NCI-H128 (cell line): ENCODE results near the gene WRAP73.

ENCODE experiments used
- DNase-seq: peaks from one replicate; lab custom pipeline; 2025; ENCODE audit not compliant: unreplicated experiment; lab: John Stamatoyannopoulos, UW

The WRAP73 gene, protein sequence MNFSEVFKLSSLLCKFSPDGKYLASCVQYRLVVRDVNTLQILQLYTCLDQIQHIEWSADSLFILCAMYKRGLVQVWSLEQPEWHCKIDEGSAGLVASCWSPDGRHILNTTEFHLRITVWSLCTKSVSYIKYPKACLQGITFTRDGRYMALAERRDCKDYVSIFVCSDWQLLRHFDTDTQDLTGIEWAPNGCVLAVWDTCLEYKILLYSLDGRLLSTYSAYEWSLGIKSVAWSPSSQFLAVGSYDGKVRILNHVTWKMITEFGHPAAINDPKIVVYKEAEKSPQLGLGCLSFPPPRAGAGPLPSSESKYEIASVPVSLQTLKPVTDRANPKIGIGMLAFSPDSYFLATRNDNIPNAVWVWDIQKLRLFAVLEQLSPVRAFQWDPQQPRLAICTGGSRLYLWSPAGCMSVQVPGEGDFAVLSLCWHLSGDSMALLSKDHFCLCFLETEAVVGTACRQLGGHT

DNA sequence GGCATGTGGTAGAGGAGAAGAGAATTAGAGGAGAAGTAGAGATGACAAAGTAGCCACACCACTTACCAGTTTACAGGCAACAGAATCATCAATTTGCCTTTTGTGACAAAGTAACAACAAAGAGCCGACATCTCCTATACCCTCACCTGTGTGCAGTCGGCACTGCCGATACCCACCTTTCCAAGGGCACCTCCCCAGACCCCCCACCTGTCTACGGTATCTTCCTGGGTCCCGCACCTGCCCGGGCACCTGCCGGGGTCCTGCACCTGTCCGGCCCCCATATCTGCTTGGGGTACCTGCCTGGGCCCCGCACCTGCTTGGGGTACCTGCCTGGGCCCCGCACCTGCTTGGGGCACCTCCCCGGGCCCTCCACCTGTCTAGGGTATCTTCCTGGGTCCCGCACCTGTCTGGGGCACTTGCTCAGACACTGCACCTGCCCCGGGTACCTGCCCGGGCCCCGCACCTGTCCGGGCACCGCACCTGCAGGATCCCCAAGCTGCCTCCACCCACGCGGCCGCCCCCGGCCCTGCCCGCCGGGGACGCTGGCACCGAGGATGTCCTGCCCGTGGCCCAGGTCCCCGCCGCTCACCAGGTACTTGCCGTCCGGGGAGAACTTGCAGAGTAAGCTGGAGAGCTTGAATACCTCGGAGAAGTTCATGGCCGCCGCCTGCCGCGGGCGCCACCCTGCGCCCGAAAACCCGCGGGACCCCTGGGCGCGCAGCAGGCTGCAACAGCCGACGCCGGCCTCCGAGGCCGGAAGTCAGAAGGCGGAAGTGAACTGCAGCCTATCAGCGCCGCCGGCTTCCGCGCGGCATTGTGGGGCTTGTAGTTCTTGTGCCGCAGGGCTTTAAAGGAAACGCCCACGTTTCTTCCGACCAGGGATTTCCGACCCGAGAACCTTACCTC lies at the start of gene WRAP73:
Gene WRAP73 (minus strand): TSS at position 762 of the 906 bp plus-strand sequence. CDS start 104 bp downstream, at position 658.
- peak; percentile 77 for DNase-seq

DNA sequence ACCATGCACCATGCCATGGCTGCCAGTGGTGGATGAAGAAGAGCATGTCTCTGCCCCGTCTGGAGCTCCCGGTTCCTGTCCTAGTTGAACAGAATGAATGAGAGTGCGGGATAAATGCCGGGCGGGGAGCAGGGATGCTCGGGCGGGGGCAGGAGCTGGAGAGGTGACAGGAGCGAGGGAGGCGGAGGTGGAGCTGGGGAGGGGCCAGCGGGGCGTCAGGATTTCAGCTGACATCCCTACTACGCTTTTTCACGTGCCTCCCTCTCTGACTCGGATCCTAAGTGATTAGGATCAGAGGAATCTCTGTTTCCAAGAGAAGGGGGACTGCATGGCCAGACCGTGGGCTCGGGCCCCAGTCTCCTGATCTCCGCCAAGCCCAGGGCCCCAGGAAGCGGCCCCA lies 49.7 kb upstream of the WRAP73 start:
- DNase-seq = no peak

DNA sequence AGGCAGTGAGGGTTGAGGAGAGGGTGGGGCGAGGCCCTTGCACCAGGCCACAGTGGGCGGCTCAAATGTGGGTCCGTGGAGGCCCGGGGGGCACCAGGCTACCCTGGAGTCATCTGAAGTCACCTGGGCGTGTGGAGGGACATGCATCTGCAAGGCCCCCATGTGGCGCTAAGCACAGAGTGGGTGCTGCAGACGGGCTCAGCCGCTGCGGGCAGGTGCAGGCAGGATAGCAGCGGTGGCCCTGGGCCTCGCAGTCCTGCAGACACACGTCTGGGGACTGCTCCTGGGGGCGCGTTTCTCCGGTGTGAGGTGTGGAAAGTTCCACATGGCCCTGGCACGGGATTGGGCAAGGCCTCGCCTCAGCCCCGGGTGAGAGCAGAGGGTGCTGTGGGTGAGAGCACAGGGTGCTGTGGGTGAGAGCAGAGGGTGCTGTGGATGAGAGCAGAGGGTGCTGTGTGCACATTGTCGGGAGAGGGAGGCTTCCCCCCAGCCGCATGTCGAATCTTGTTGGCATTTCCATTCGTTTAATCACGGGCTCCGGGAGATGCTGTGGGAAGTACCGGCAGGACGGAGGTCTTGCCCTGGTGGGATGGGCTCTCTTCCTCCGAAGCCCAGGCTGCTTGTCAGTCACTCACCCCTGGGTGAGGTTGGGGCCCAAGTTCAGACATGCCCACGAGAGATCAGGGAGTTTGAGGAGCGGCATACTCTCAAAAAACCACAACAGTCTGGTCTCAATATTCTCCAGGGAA lies 48.9 kb upstream of the WRAP73 start:
- DNase-seq = no peak

DNA sequence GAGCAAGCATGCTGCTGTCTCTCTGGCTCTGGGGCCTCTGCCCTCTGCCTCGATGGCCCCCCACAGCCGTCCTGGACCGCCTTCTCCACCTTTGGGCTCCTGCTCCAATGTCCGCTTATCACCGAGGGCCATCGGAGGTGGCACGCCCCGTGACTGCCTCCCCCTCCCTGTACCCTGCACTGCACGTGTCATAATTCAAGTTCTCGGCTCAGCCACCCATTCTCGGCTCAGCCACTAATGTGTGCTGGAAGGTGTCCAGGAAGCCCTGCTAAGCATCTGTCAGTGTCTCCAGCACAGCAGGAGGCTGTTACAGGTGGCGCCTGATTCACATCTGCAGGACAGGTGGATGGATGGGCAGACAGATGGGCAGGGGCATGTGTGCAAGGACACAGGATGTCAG lies 47.9 kb upstream of the WRAP73 start:
- peak; percentile 92 for DNase-seq

DNA sequence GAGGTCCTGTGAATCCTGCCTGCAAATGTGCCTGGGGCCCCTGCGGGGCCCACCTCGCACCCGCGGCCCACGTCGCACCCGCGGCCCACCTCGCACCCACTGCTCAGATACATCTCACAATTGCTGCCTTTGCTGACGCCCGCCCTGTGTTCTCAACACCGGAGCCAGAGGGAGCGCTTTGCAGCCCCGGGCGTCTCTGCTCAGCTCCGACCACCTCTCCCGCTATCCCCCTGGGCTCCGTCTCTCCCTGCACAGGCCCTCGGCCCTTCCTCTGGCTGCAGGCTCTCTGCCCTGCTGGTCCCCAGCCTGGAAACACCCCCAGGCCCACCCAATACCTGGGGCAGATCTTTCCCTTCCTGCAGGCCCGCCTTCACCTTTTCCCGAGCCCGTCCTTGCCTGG lies 47.2 kb upstream of the WRAP73 start:
- no peak for DNase-seq

DNA sequence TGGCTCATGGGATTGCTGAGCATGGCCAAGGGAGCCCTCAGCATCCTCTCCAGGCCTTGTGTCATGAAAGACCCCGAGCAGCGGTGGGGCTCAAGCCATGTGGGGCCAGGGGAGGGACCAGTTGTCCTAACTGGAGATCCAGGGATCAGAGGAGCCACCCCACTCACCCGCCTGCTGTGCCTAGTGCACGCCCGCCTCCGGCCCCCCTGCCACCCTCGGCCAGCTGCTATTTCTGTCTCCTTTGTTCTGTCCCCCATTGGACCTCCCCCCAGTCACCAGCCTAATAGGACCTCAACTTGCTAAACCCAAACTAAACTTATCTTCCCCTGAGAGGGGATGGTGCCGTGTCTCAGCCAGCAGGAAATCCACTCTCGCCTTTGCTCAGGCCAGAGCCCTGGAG lies 46.8 kb upstream of the WRAP73 start:
- DNase-seq = no peak

DNA sequence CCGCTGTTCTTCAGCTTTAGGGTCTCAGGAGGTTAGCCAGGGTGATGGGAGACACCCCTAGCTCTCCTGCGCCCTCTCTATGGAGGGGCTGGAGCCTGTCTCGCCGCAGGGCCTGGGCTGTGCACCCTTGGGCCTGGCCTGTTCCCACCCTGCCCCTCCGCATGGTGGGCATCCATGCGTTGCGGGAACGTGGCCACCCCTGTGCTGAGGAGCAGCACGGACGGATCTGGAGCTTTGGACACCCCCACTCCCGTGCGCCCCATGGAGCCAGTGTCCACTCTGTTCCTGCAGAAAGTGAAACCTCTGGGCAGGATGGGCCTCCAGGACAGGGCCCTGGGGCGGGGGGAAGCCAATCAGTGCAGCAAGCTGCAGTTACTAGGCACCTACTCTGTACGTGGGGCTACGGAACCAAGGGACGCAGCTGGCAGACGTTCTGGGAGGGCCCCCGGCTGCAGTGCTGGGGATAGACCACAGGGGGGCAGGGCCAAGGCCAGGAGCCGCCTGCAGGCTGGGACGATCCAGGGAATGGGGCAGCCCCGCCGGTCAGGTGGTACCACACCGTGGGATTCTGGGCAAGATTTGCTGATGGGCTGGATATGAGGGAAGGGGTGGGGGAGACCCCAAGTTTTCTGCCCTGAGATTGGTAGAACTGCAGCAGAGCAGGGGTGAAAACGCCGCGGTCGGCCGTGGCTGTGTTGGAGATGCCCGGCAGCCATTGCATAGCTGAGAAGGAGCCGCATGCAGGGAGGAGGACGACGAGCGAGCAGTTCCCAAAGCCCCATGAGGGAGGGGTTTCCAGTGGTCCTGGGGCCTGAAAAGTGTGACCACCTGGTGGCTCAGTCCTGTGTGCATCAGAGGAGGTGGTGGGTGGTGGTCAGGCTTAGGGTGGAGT lies 45.7 kb upstream of the WRAP73 start:
- no peak for DNase-seq

DNA sequence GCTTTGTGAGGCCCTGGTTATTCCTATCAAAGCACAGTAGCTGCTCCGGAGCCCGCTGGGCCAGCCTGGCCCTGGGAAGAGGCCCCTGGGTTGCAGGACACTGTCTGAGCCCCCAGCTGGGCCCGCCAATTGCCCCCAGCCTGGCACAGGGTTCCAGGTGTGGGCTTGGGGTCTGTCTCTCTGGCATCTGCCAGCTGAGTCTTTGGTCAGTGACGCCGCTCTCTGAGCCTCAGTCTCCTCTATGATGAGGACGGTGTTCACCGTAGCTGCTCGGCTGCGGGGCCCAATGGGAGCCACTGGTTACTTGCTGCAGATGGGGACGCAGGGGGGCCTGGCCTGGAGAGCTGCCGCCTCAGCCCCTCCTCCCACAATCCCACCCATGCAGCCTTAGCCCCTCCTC lies 43.4 kb upstream of the WRAP73 start:
- DNase-seq = no peak

DNA sequence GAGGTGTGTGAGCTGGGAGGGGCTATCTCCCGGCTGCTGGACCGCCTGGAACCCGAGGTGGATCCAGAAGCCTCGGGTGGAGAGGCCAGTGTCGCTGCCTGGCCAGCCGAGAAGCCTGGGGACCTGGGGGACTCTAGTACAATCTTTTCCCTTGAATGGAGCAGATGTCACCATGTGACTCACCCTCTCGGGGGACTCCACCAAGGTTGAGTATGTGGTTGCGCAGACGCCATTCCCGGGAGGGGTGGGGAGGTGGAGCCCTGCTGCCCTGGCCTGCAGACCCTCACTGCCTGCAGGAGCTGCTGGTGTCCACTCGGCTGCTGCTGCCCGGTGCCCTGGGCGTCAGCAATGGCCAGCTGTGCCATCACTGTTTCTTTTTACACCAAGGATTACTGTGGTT lies 42.7 kb upstream of the WRAP73 start:
- DNase-seq = no peak

DNA sequence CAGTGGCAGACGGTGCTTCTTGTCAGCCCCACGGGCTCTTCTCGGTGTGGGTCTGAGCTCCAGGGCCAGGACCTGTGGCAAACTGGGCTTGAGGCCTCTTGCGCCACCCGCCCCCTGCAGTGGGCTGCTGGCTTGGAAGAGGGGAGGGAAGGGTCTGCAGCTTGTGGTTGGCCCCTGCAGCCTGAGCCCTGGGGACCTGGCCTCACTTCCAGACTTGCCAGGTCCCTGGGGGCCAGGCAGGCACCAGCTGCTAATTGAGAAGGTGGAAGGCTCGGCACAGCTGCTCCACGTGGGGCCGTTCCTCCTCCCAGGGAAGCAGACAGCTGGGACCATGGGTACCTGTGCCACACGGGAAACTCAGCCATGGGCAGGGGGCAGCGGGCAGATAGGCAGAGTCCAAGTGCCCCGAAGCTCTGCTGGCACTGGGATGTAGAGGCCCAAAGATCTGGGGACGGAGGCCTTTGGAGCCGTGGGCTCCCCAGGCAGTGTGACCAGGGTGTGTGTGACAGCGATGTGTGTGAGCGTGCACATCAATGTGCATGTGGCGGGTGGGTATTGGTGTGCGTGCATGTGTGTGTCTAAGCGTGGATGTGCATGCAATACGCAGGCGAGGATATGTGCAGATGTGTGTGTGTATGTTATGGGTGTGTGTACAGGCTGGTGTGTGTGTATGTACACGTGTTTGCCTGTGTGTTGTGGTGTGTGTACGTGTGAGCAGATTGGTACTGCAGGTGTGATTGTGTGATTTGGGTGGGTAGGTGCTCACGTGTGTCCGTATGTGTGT lies 41.7 kb upstream of the WRAP73 start:
- no peak for DNase-seq

DNA sequence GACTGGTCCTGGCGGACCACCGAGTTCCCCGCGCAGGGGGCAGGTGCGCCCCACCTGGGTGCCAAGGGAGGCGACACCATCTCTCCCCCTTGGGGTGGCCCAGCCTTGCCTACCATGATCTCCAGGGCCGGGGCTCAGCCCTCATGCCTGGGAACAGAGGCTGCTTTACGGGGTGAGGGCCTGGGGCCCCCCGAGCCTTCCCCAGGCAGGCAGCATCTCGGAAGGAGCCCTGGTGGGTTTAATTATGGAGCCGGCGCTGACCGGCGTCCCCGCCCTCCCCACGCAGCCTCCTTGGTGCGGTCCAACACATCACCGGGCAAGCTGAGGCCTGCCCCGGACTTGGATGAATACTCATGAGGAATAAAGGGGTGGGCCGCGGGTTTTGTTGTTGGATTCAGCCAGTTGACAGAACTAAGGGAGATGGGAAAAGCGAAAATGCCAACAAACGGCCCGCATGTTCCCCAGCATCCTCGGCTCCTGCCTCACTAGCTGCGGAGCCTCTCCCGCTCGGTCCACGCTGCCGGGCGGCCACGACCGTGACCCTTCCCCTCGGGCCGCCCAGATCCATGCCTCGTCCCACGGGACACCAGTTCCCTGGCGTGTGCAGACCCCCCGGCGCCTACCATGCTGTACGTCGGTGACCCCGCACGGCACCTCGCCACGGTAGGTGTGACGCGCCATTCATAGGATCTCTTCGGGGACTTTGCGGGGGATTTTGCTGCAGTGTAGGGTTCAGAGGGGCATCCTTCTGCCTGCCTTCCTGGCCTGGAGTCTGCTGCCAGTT lies 40.6 kb upstream of the WRAP73 start:
- no peak for DNase-seq

DNA sequence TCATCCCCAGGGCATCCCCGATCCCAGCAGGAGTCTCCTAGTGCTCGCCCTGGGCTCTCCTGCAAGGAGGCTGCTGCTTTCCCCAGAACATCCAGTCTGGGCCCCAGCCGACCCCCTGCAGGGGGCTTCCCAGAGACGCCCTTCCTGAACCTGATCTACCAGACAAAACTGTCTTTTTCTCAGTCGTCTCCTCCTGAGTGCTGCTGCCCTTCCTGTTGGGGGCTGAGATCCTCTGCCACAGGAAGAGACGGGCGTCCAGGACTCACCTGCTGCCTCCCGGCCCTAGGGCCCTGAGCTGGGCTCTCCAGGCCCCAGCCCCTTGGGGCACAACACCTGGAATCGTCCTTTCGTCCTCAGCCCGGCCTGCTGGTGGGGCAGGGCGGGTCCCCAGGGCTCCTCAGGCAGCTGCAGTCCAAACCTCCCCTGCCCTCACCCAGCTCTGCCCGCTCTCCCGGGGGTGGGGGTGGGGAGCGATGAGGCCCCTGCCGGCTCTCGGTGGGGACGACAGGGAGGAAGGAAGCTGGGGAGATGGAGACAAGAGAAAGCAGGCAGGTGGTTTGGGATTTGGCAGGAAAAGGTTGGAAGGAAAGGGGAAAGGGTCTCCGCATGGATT lies 39.3 kb upstream of the WRAP73 start:
- no peak for DNase-seq

DNA sequence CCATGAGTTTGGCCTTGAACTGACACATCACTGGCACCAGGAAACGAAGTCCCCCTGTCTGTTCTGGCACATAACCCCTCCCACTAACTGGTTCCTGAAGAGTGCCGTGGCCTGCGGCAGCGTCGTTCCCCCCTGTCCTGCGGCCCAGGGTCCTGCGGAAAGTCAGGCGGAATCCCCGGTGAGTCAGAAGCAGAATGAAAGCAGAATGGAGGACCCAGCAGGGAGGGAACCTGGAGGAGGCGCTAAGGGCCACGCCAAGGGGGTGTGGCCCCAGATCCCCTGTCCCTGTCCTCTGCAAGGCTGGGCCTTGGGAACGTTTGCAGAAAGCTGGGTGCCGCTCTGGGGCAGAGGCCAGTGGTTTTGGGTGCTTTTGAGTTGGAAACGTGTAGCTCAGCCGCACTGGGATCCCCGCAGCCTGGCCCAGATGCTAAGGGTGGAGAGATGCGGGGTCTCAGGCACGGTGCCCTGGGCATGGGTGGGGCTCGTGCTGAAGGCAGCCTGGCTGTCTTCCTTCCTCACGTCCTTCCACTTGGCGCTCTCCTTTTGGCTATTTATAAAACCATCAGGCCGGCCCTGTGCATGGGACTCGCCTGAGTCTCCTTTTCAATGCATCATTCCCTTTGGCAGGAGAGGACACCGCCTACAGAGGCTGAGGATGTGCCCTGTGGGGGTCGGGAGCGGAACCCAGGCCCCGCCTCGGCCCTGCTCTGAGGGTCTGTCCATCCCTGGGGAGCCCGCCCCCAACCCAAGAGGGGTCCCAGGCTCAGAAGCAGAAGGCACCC lies 38.6 kb upstream of the WRAP73 start:
- no peak for DNase-seq

DNA sequence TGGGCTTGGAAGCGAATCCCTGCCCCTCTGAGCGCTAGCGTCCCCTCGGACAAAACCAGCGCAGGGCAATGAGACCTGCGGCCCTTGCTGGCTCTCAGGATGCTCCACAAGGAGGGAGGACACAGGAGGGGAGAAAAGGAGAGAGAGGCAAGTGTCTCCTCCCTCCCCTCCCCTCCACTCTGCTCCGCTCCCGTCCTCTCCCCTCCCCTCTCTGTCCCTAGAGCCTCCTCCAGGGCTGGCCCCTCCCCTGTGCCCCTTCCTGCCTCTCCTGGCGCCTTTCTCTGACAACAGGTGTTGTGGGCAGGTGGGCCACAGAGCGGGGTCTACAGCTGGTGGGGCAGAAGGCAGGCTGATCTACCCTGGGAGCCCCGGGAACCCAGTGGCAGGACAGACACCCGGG lies 37.6 kb upstream of the WRAP73 start:
- peak; percentile 36 for DNase-seq

DNA sequence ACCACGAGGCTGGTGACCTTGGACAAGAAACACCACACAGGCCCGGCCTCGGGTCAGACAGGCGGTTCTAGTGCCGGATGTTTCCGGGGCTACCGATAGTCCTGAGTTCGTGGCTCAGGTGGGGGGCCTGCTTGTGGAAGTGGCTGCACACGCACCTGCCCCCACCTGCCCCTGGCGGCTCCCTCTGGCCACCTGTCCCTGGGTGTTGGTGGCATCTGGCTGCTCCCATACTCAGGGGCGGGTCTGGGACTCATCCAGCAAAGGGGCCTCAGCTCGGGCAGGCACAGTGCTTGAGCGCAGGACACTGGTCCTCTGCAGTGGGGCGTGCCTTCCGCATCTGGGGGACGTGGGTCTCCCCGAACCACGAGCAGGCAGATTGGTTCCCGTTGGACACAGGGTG lies 36.0 kb upstream of the WRAP73 start:
- DNase-seq = no peak

DNA sequence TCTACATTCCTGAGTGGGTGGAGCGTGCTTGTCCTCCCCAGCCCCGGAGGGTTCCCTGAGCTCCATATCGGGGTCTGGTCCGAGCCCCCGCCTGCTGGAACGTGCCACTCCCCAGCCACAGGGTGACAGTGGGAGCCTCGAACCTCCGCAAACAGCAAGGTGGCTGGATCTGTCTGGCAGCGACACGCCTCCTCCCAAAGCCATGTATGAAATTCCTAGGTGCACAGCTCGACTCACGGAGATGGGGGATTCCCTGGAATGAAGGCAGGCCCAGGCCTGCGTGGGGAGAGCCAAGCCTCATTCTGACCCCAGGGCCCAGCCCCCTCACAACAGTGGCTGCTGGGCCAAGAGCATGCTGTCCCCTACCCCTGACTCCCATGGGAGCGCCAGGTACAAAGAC lies 35.3 kb upstream of the WRAP73 start:
- no peak for DNase-seq

DNA sequence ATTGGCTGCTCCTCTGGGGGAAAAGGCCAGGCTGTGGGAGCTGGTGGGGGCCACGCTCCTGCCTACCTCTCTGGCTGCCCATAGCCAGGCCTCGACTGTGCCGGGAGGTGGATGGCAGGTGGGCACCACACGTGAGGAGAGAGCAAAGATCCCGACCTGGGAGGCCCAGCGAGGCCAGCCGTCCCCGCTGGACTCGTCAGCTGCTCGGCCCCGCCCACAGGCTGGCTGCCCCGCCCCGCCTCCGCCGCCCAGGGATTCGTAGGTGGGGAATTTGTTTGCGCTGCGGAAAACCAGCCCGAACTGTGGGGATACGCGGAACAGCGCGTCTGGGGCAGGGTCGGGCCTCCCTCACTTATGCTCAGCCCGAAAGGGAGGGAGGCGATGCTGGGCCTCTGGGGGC lies 34.1 kb upstream of the WRAP73 start:
- DNase-seq = no peak

DNA sequence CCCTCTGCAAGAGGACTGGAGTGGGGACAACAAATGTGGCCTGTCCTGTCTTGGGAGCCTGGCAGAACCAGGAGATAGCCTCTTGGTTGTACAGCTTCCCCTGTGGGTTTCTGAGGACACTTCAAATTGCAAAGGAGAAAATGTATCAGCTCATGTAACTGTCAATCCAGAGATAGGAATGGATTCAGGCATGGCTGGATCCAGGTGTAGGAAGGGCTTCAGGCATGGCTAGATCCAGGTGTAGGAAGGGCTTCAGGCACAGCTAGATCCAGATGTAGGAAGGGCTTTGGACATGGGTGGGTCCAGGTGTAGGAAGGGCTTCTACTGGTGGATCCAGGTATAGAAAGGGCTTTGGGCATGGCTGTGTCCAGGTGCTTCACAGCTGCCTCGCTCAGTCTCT lies 33.3 kb upstream of the WRAP73 start:
- DNase-seq = no peak
